Adrenal gland (tissue), 5 donors: ENCODE results near the gene S100G.

Experiments
- POLR2A ChIP-seq, 2 donors: fragments of 450-650 bp; IDR thresholded peaks; one replicate each; pipeline ENCODE4 v1.6.1; 2017; ENCODE audit warnings: antibody characterized with exemption in 2 of 2, mild to moderate bottlenecking in 2 of 2, moderate library complexity in 1 of 2
- TF ChIP-seq, protein P1 (sequence below), 6 experiments: fragments of 450-650 bp in 4 of 6; fragments of 200-600 bp in 2 of 6; sonication (generic) in 1 of 6; IDR thresholded peaks; 1 replicate in 5 of 6; 2 replicates in 1 of 6; pipeline versions ENCODE4 v1.5.1 to v1.8.0; 2016 to 2021; ENCODE audit warnings: antibody characterized with exemption in 6 of 6, mild to moderate bottlenecking in 2 of 6, moderate library complexity in 1 of 6
- donor health status: DM: no; HTN: no; CAD: no.

DNA sequence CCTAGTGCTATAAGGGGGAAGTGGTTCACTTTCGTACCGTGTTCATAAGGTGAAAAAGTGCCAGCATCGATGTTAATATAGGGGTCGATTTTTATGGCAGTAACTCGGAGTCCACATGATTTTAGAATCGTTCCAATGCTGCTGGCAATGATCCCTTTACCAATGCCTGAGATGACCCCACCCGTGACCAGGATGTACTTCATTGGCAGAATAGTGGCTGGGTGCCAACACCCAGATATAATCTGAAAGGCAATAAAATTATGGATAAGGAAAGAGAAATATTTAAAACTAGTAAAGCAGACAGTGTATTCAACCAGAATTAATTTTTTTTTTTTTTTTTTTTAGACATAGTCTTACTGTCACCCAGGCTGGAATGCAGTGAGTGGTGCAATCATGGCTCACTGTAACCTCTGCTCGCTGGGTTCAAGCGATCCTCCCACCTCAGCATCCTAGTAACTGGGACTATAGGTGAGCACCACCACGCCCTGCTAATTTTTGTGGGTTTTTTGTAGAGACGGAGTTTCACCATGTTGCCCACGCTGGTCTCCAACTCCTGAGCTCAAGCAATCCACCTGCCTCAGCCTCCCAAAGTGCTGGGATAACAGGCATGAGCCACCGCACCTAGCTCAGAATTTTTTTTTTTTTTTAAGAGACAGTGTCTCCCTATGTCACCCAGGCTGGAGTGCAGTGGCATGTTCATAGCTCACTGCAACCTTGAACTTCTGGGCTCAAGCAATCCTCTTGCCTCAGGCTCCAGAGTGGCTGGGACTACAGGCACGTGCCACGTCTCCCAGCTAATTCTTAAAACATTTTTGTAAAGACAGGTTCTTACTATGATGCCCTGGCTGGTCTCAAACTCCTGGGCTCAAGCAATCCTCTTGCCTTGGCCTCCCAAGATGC is 53.0 kb downstream of the S100G start:
- TF ChIP-seq, protein P1, sequence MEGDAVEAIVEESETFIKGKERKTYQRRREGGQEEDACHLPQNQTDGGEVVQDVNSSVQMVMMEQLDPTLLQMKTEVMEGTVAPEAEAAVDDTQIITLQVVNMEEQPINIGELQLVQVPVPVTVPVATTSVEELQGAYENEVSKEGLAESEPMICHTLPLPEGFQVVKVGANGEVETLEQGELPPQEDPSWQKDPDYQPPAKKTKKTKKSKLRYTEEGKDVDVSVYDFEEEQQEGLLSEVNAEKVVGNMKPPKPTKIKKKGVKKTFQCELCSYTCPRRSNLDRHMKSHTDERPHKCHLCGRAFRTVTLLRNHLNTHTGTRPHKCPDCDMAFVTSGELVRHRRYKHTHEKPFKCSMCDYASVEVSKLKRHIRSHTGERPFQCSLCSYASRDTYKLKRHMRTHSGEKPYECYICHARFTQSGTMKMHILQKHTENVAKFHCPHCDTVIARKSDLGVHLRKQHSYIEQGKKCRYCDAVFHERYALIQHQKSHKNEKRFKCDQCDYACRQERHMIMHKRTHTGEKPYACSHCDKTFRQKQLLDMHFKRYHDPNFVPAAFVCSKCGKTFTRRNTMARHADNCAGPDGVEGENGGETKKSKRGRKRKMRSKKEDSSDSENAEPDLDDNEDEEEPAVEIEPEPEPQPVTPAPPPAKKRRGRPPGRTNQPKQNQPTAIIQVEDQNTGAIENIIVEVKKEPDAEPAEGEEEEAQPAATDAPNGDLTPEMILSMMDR (IDR thresholded peaks at IDR 0.05) = no peak
- no peak for TF ChIP-seq POLR2A (IDR thresholded peaks at IDR 0.05)
